PFSK-1 (cell line): ENCODE data around the gene SDF2L1.

Source experiments
- POLR2AphosphoS5 ChIP-seq: IDR thresholded peaks from 2 replicates; pipeline ENCODE4 v1.6.1; 2012; ENCODE audit warnings: low read depth, mild to moderate bottlenecking, control low read depth, low read length, moderate library complexity
- SIN3A ChIP-seq: IDR thresholded peaks from 2 replicates; pipeline ENCODE4 v1.6.1; 2012; ENCODE audit warnings: mild to moderate bottlenecking, low read length, moderate library complexity, borderline replicate concordance; ENCODE audit not compliant: insufficient read depth
- TF ChIP-seq, protein P1 (sequence below), 2 experiments: IDR thresholded peaks; 2 replicates each; pipeline versions ENCODE4 v1.6.1 to v1.8.0; 2011 to 2012; ENCODE audit warnings: low read depth in 2 of 2, low read length in 2 of 2, control low read depth in 1 of 2, inconsistent platforms in 1 of 2, mild to moderate bottlenecking in 1 of 2, moderate library complexity in 1 of 2; ENCODE audit not compliant: insufficient read depth in 1 of 2

DNA sequence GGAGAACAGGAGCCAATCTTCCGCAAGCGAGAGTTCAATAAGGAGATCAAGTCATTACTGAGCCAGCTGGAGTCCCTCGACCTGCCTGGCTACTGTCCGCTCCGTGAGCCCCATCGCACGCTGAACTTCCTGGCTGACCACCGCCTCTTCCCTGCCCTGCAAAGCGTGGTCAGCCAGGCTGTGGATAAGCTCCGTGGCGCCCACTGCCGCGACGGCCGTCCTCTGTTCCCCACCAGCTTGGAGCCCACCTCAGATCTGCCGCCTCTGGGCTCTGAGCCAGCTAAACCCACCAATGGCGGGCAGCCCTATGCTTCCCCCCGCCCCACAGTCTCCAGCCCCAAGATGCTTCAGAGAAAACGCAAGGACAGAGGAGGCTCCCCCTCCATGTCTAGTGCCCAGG lies 7.3 kb upstream of the SDF2L1 start:
- TF ChIP-seq POLR2AphosphoS5 = no peak
- TF ChIP-seq, protein P1, sequence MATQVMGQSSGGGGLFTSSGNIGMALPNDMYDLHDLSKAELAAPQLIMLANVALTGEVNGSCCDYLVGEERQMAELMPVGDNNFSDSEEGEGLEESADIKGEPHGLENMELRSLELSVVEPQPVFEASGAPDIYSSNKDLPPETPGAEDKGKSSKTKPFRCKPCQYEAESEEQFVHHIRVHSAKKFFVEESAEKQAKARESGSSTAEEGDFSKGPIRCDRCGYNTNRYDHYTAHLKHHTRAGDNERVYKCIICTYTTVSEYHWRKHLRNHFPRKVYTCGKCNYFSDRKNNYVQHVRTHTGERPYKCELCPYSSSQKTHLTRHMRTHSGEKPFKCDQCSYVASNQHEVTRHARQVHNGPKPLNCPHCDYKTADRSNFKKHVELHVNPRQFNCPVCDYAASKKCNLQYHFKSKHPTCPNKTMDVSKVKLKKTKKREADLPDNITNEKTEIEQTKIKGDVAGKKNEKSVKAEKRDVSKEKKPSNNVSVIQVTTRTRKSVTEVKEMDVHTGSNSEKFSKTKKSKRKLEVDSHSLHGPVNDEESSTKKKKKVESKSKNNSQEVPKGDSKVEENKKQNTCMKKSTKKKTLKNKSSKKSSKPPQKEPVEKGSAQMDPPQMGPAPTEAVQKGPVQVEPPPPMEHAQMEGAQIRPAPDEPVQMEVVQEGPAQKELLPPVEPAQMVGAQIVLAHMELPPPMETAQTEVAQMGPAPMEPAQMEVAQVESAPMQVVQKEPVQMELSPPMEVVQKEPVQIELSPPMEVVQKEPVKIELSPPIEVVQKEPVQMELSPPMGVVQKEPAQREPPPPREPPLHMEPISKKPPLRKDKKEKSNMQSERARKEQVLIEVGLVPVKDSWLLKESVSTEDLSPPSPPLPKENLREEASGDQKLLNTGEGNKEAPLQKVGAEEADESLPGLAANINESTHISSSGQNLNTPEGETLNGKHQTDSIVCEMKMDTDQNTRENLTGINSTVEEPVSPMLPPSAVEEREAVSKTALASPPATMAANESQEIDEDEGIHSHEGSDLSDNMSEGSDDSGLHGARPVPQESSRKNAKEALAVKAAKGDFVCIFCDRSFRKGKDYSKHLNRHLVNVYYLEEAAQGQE (IDR thresholded peaks at IDR 0.05; ENCODE audit: insufficient read depth in 1 of 2, low read depth in 2 of 2, low read length in 2 of 2) = no peak
- no peak for TF ChIP-seq SIN3A
